ENCODE measurements around the gene PDCL2.

DNA sequence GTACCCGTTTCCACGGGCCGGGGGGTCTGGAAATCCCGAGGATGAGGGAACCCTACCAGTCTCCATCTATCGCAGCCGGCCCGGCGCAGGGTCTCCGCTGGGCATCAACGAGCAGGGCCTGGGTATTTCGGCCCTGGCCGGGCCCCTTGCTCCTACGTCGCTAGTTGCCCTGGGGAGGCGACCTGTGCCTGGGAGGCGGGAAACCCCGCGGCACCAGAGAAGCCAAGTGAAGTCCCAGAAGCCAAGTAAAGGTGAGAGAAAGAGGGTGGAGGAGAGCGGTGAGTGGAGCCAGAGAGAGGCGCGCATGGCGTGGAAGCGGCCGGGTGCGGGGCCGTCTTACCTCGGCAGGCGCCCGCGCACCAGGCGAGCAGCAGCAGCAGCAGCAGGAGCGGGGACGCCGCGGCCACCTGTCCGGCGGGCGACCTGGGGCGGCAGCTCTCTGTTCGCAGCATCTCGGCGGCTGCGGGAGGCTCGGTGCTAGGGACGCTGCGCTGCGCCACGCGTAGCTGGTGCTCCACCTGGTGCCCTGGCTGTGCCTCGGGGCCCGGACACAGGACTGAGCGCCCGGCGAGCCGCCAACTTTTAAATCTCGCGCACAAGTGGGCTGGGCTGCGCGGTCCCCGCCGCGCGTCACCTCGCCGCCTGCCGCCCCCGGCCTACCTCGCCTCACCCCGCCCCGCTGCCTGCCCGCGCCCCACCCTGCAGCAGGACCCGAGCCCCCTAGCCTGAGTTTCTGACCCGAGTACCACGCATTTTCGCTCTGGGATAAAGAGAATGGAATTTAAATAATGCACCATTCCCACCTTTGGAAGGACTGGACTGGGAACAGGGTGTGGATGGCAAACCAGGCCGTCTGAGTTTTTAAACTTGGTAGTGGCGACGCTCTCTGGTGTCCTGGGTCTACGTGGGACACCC, 44.0 kb upstream of the PDCL2 start, which contains the start of gene NMU:
- TF ChIP-seq, protein P1, sequence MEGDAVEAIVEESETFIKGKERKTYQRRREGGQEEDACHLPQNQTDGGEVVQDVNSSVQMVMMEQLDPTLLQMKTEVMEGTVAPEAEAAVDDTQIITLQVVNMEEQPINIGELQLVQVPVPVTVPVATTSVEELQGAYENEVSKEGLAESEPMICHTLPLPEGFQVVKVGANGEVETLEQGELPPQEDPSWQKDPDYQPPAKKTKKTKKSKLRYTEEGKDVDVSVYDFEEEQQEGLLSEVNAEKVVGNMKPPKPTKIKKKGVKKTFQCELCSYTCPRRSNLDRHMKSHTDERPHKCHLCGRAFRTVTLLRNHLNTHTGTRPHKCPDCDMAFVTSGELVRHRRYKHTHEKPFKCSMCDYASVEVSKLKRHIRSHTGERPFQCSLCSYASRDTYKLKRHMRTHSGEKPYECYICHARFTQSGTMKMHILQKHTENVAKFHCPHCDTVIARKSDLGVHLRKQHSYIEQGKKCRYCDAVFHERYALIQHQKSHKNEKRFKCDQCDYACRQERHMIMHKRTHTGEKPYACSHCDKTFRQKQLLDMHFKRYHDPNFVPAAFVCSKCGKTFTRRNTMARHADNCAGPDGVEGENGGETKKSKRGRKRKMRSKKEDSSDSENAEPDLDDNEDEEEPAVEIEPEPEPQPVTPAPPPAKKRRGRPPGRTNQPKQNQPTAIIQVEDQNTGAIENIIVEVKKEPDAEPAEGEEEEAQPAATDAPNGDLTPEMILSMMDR (IDR thresholded peaks at IDR 0.05; ENCODE audit: control extremely low read depth in 1 of 3, insufficient read depth in 1 of 3, low read depth in 1 of 3, low read length in 3 of 3) = peak; percentile 7 to 31 (median 9); a peak in 3 of 4 replicates
- TF ChIP-seq BRCA1 (IDR thresholded peaks at IDR 0.05; ENCODE audit: low read depth, low read length) = no peak
- TF ChIP-seq KDM4A (IDR thresholded peaks at IDR 0.05; ENCODE audit: low read depth, low read length, severe bottlenecking) = peak; percentile 89
- TF ChIP-seq POLR2AphosphoS5 (IDR thresholded peaks at IDR 0.05; ENCODE audit: low read depth, low read length) = peak; percentile 17; the same call in 1 of the 2 replicates
- peak in 1 of 2 experiments; percentile 40; a peak in 1 of 3 replicates for TF ChIP-seq POLR2A (IDR thresholded peaks at IDR 0.05; ENCODE audit: control extremely low read depth in 1 of 2, low read depth in 2 of 2, low read length in 2 of 2)
- TF ChIP-seq, protein P2, sequence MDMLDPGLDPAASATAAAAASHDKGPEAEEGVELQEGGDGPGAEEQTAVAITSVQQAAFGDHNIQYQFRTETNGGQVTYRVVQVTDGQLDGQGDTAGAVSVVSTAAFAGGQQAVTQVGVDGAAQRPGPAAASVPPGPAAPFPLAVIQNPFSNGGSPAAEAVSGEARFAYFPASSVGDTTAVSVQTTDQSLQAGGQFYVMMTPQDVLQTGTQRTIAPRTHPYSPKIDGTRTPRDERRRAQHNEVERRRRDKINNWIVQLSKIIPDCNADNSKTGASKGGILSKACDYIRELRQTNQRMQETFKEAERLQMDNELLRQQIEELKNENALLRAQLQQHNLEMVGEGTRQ (IDR thresholded peaks at IDR 0.05; ENCODE audit: low read length) = no peak
- peak; percentile 35; the same call in 1 of the 2 replicates for TF ChIP-seq TAF1 (IDR thresholded peaks at IDR 0.05; ENCODE audit: low read depth, low read length)
- peak; percentile 52 for TF ChIP-seq EZH2 (IDR thresholded peaks at IDR 0.05; ENCODE audit: low read depth, low read length, severe bottlenecking)
- TF ChIP-seq RFX5 (IDR thresholded peaks at IDR 0.05; ENCODE audit: borderline replicate concordance, low read depth, low read length) = no peak
- no peak for TF ChIP-seq EP300 (IDR thresholded peaks at IDR 0.05; ENCODE audit: borderline replicate concordance in 1 of 2, low read depth in 2 of 2, low read length in 2 of 2)
- no peak for TF ChIP-seq EGR1 (IDR thresholded peaks at IDR 0.05; ENCODE audit: borderline replicate concordance, low read depth, low read length)
- no peak for TF ChIP-seq SP4 (IDR thresholded peaks at IDR 0.05; ENCODE audit: low read length)
- TF ChIP-seq JUN (IDR thresholded peaks at IDR 0.05; ENCODE audit: low read depth, low read length) = no peak
- TF ChIP-seq TBP (IDR thresholded peaks at IDR 0.05; ENCODE audit: low read depth, low read length) = 0 out of 2 replicates have a peak, but pooled peaks have one; percentile 26

All from H1 (cell line).